Endothelial cell of umbilical vein (primary cell): ENCODE measurements around the gene ZNF565. TPM values are rescaled to one million over a fixed set of nuclear protein-coding genes. Genes with fewer than 3 reads are reported as not detected.

Experiments used
- BruUV-seq: library from RNA; stranded (reverse); fragments of 400-500 nt; replicated peaks from 2 replicates; lab custom pipeline; 2021; lab: Mats Ljungman, UMichigan
- CTCF ChIA-PET: fragments of 300-600, 350-600 bp; sonication (Branson Sonifier 250); formaldehyde crosslinking; loops from one replicate; lab custom pipeline; 2021; ENCODE audit warnings: antibody characterized with exemption, inconsistent platforms; lab: Charles Lee
- POLR2A ChIA-PET: fragments of 300-600, 350-600 bp; sonication (Branson Sonifier 250); formaldehyde crosslinking; loops from one replicate; lab custom pipeline; 2021; ENCODE audit warnings: antibody characterized with exemption, inconsistent platforms; lab: Charles Lee
- DNase-seq: peaks from one replicate; pipeline ENCODE4 v3.0.0-alpha.2; 2011; ENCODE audit warnings: low read depth, low spot score
- FAIRE-seq: peaks from 2 replicates; lab custom pipeline; 2011; peaks lifted over from hg19 to GRCh38; lab: Jason Lieb, UNC
- H2AFZ ChIP-seq: 2 replicates; pipeline ENCODE4 v1.6.0; 2012; ENCODE audit warnings: low read depth, low read length, control low read depth, inconsistent platforms
- H3K27ac ChIP-seq: 2 replicates; pipeline ENCODE4 v1.5.1; 2011; ENCODE audit warnings: low read depth, mild to moderate bottlenecking, control low read depth, low read length, moderate library complexity; ENCODE audit not compliant: insufficient read depth
- H3K27me3 ChIP-seq, 2 experiments: 2 replicates each; pipeline versions ENCODE4 v1.6.0 to v1.6.1; 2011; ENCODE audit warnings: low read length in 2 of 2, mixed read lengths in 1 of 2; ENCODE audit not compliant: control insufficient read depth in 2 of 2, insufficient read depth in 2 of 2
- H3K36me3 ChIP-seq, 2 experiments: 2 replicates in 1 of 2; 3 replicates in 1 of 2; pipeline ENCODE4 v1.5.1; 2011; ENCODE audit warnings: low read length in 2 of 2, mild to moderate bottlenecking in 1 of 2, moderate library complexity in 1 of 2; ENCODE audit not compliant: control insufficient read depth in 2 of 2, insufficient read depth in 2 of 2; ENCODE audit errors: extremely low read depth in 1 of 2
- H3K4me1 ChIP-seq: 3 replicates; pipeline ENCODE4 v1.5.1; 2011; ENCODE audit warnings: mild to moderate bottlenecking, low read length; ENCODE audit not compliant: control insufficient read depth, insufficient read depth; ENCODE audit errors: extremely low read depth
- H3K4me2 ChIP-seq: 2 replicates; pipeline ENCODE4 v1.6.1; 2011; ENCODE audit warnings: low read length, control low read depth, mixed read lengths; ENCODE audit not compliant: insufficient read depth
- H3K4me3 ChIP-seq, 3 experiments: fragments of 200-600 bp in 1 of 3; sonication (generic), shearing (Covaris generic) in 1 of 3; replicated peaks in 1 of 3; 2 replicates each; pipeline ENCODE4 v1.5.1; 2011 to 2016; ENCODE audit warnings: control low read depth in 3 of 3, low read length in 3 of 3, mild to moderate bottlenecking in 2 of 3, inconsistent platforms in 1 of 3, low read depth in 1 of 3, moderate library complexity in 1 of 3; ENCODE audit not compliant: insufficient read depth in 1 of 3
- H3K79me2 ChIP-seq: 2 replicates; pipeline ENCODE4 v1.6.0; 2012; ENCODE audit warnings: low read length, inconsistent platforms; ENCODE audit not compliant: control insufficient read depth, insufficient read depth
- H3K9ac ChIP-seq: replicated peaks from 2 replicates; pipeline ENCODE3; 2011; ENCODE audit warnings: low read length, control low read depth; ENCODE audit not compliant: insufficient read depth; ENCODE audit errors: extremely low read depth
- H3K9me1 ChIP-seq: replicated peaks from 3 replicates; pipeline ENCODE4 v1.6.0; 2011; ENCODE audit warnings: mild to moderate bottlenecking, low read length; ENCODE audit not compliant: control insufficient read depth, insufficient read depth; ENCODE audit errors: extremely low read depth
- H3K9me3 ChIP-seq: replicated peaks from 2 replicates; pipeline ENCODE4 v1.5.1; 2012; ENCODE audit warnings: low read length, inconsistent platforms; ENCODE audit not compliant: control insufficient read depth, insufficient read depth
- H4K20me1 ChIP-seq: replicated peaks from 2 replicates; pipeline ENCODE3; 2011; ENCODE audit warnings: mild to moderate bottlenecking, low read length; ENCODE audit not compliant: control insufficient read depth, insufficient read depth; ENCODE audit errors: extremely low read depth
- EZH2 ChIP-seq: IDR thresholded peaks from 2 replicates; pipeline ENCODE4 v1.6.1; 2012; ENCODE audit warnings: borderline replicate concordance, low read depth, mild to moderate bottlenecking, moderate library complexity, low read length, inconsistent platforms; ENCODE audit not compliant: severe bottlenecking
- FOS ChIP-seq: IDR thresholded peaks from 2 replicates; pipeline ENCODE4 v1.6.1; 2011; ENCODE audit warnings: mild to moderate bottlenecking, low read length, moderate library complexity, borderline replicate concordance; ENCODE audit not compliant: insufficient read depth
- GATA2 ChIP-seq: IDR thresholded peaks from 2 replicates; pipeline ENCODE4 v1.7.0; 2011; ENCODE audit warnings: low read depth, mild to moderate bottlenecking, moderate library complexity, mixed read lengths, low read length; ENCODE audit not compliant: insufficient read length, insufficient read depth
- JUN ChIP-seq: IDR thresholded peaks from 2 replicates; pipeline ENCODE4 v1.6.1; 2011; ENCODE audit warnings: borderline replicate concordance, low read depth; ENCODE audit not compliant: insufficient read length, insufficient read depth
- MAX ChIP-seq: IDR thresholded peaks from 2 replicates; pipeline ENCODE4 v1.6.1; 2011; ENCODE audit not compliant: insufficient read depth, insufficient read length
- MYC ChIP-seq: IDR thresholded peaks from one replicate; pipeline ENCODE4 v1.6.1; 2011; ENCODE audit warnings: mild to moderate bottlenecking, low read depth, low read length
- POLR2A ChIP-seq: IDR thresholded peaks from 2 replicates; pipeline ENCODE4 v1.6.1; 2012; ENCODE audit warnings: low read depth, mild to moderate bottlenecking, control low read depth, low read length
- POLR2AphosphoS5 ChIP-seq: IDR thresholded peaks from 2 replicates; pipeline ENCODE4 v1.6.1; 2012; ENCODE audit warnings: low read depth, mild to moderate bottlenecking, control low read depth, low read length, moderate library complexity; ENCODE audit not compliant: insufficient read depth
- dilution Hi-C: fragments of 300-500 bp; cut with MboI; formaldehyde crosslinking; loops from one replicate; pipeline ENCODE4 v1.15.0; 2019; ENCODE audit warnings: low sequenced_read_pairs; ENCODE audit not compliant: extremely low pct_ligation_motif_present
- intact Hi-C: fragments of 100-400 bp; cut with micrococcal nuclease; formaldehyde crosslinking; loops from one replicate; pipeline ENCODE4 v1.10.0; 2022
- polyA plus RNA-seq, 4 experiments: library from polyadenylated mRNA; depleted of rRNA in 3 of 4; stranded (reverse) in 3 of 4; unstranded in 1 of 4; fragments of >200 nt; gene quantifications; 2 replicates each; pipeline versions ENCODE4 v1.2.1 to v1.2.3, GENCODE V29; 2011 to 2012; ENCODE audit warnings: missing spikeins in 1 of 4
- total RNA-seq: library from RNA; stranded (reverse); gene quantifications from 2 replicates; pipeline ENCODE4 v1.2.3, GENCODE V29; 2021
- TF ChIP-seq, protein P1 (sequence below), 2 donors: IDR thresholded peaks; 1 replicate in 1 of 2; 2 replicates in 1 of 2; pipeline ENCODE4 v1.5.1; 2011; ENCODE audit warnings: low read length in 2 of 2, mild to moderate bottlenecking in 2 of 2, moderate library complexity in 2 of 2, control low read depth in 1 of 2, inconsistent platforms in 1 of 2, low read depth in 1 of 2; ENCODE audit not compliant: insufficient read depth in 1 of 2; ENCODE audit errors: extremely low read depth in 1 of 2

The ZNF565 gene
- total and polyA plus RNA-seq, 2 donors (not counting 3 experiments of a cell fraction or from before 2014, with no cell fraction given): 1.4 to 3.6 TPM

DNA sequence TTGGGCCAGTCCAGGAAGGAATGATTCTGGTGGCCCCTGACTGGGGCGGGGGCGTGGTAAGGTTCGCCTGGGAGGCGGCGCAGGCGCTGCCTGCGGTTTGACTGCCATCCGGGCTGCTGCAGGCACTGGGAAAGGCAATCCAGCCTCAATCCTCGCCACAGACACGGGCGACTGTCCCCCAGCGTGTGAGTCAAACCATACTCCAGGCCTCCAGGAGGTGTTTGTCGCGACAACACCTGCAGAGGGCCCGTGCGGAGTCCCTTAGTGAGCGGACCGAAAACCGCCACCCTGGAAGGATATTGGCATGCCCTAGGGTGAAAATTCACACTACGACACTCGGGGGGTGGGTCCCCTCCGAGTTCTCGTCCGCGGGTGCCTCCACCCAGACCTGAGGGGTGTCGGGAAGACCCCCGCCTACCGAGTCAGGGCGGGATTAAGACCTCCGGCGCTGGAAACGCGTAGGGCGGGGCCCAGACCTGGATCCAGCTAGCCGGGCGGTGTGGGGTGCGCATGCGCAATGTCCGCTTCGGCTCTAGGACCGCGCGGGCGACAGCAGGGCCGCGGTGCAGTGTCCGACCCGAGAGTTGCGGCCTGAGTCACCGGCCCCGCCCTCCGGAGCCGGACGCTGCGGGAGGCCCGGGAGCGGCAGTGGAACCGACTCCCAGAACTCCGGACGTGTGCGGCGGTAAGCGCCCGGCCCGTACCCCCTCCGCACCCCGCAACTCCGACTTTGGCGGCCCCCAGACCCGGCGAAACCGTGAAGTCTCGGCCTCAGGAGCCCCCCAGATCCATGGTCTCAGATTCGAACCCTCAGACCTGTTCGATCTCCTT, 74.8 kb downstream of the ZNF565 start, which contains the start of gene CAPNS1:
TSS of gene CAPNS1 (plus strand) at position 594 of the 831 bp plus-strand sequence. CDS start 946 bp downstream, outside the sequence.
- Histone ChIP-seq H3K4me3 (peak within 1 kb of the TSS; percentile 89 to 97 (median 91)), H3K79me2 (peaks cover 21% of the 10 kb centered on the region), H3K27me3 (no peaks in the 10 kb centered on the region), H3K27ac (peak within 1 kb of the TSS; percentile 91), H3K4me1 (peaks cover 20% of the 10 kb centered on the region), H2AFZ (peak within 1 kb of the TSS; percentile 90), H3K36me3 (peaks cover 10 to 17% of the 10 kb centered on the region in 2 experiments), H3K4me2 (peak within 1 kb of the TSS; percentile 84), H3K9me3 (no peaks in the 10 kb centered on the region), H4K20me1 (no peaks in the 10 kb centered on the region), H3K9ac (peak within 1 kb of the TSS; percentile 99), H3K9me1 (no peaks in the 10 kb centered on the region)
- FAIRE-seq: peak; percentile 91
- TF ChIP-seq JUN (no peak), FOS (peak; percentile 85), POLR2A (peak; percentile 96), POLR2AphosphoS5 (peak; percentile 99), MYC (peak; percentile 34)
- CTCF ChIA-PET: interaction anchor here (1.0 to 2.1 kb wide), 4 partner anchors 10 to 79 kb away, joined by 4 to 18 read pairs (median 6); no protein-coding TSS in a partner anchor
- TSS peak; percentile 36 for BruUV-seq
- dilution Hi-C loops (no loop called here), intact Hi-C loops (loop anchor here (1.0 to 2.0 kb wide), 4 partner anchors 11 to 85 kb away; partner anchors contain the start of genes TBCB, THAP8, WDR62 and ZNF146)
- POLR2A ChIA-PET: interaction anchor here (1.3 to 1.4 kb wide), 2 partner anchors 12 kb away, joined by 3 to 5 read pairs; no protein-coding TSS in a partner anchor
- DNase-seq: peak; percentile 97

DNA sequence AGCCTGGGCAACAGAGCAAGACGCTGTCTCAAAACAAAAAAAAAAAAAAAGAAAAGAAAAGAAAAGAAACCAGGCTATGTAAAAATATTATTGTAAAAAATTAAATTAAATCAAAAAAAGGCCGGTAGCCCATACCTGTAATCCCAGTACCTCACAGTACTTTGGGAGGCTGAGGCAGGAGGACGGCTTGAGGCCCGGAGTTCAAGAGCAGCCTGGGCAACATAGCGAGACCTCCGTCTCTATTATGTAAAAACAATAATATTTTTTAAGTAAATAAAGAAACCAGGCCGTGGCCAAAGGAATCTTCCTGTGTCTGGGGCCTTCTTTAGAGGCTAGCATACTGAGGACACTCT, 75.4 kb downstream of the ZNF565 start:
- Histone ChIP-seq H4K20me1 (no peaks in the 10 kb centered on the region), H3K9ac (peak overlapping the region; percentile 99), H3K4me1 (peaks cover 20% of the 10 kb centered on the region), H3K9me3 (no peaks in the 10 kb centered on the region), H3K4me3 (peak overlapping the region; percentile 89 to 97 (median 91)), H3K9me1 (no peaks in the 10 kb centered on the region), H2AFZ (peak overlapping the region; percentile 90), H3K79me2 (peaks cover 21% of the 10 kb centered on the region), H3K36me3 (peaks cover 8 to 13% of the 10 kb centered on the region in 2 experiments), H3K27me3 (no peaks in the 10 kb centered on the region), H3K4me2 (peak overlapping the region; percentile 84), H3K27ac (peak overlapping the region; percentile 73)
- POLR2A ChIA-PET: interaction anchor here (1.3 kb wide), 1 partner anchor 11 kb away, joined by 5 read pairs; no protein-coding TSS in a partner anchor
- DNase-seq: no peak
- FAIRE-seq: no peak
- no TSS peak for BruUV-seq
- intact Hi-C loops: loop anchor here (1.0 to 2.0 kb wide), 2 partner anchors 76 to 85 kb away; partner anchors contain the start of genes THAP8, WDR62, ZNF146 and ZNF565
- TF ChIP-seq, protein P1, sequence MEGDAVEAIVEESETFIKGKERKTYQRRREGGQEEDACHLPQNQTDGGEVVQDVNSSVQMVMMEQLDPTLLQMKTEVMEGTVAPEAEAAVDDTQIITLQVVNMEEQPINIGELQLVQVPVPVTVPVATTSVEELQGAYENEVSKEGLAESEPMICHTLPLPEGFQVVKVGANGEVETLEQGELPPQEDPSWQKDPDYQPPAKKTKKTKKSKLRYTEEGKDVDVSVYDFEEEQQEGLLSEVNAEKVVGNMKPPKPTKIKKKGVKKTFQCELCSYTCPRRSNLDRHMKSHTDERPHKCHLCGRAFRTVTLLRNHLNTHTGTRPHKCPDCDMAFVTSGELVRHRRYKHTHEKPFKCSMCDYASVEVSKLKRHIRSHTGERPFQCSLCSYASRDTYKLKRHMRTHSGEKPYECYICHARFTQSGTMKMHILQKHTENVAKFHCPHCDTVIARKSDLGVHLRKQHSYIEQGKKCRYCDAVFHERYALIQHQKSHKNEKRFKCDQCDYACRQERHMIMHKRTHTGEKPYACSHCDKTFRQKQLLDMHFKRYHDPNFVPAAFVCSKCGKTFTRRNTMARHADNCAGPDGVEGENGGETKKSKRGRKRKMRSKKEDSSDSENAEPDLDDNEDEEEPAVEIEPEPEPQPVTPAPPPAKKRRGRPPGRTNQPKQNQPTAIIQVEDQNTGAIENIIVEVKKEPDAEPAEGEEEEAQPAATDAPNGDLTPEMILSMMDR (IDR thresholded peaks at IDR 0.05; ENCODE audit: extremely low read depth in 1 of 2, insufficient read depth in 1 of 2, low read depth in 1 of 2, low read length in 2 of 2): no peak
- TF ChIP-seq MAX (no peak), MYC (no peak), POLR2AphosphoS5 (no peak), GATA2 (no peak), POLR2A (no peak), EZH2 (no peak), JUN (no peak), FOS (no peak)
- CTCF ChIA-PET: interaction anchor here (0.7 to 2.1 kb wide), 5 partner anchors 9 to 79 kb away, joined by 3 to 18 read pairs (median 6); partner anchors contain the start of gene POLR2I
- dilution Hi-C loops: no loop called here
